Measurements from ENCODE around the gene CSF1.

GRCh38 chr1:109910963-109911798 is 532 bp downstream of the CSF1 start:
- TF ChIP-seq EZH2 (IDR thresholded peaks at IDR 0.05; ENCODE audit: insufficient read depth, poor library complexity, severe bottlenecking): no peak
- no peak for TF ChIP-seq EZH2phosphoT487 (IDR thresholded peaks at IDR 0.05; ENCODE audit: insufficient read depth, low read depth)

All from GM23248 (cell line).